OCI-LY1 (cell line): ENCODE results near the gene ROR2.
"Not testable (repeated sequence)": the region's sequence is repeated elsewhere in the genome, so short reads cannot be mapped to it uniquely, and the experiment has no call there.

Experiments
- H2AFZ ChIP-seq: fragments of 200-600 bp; sonication (generic), shearing (Covaris generic); 2 replicates; pipeline ENCODE4 v1.6.0; 2014; ENCODE audit warnings: antibody characterized with exemption, mild to moderate bottlenecking, low read length
- H3F3A ChIP-seq: fragments of 200-600 bp; sonication (generic), shearing (Covaris generic); 2 replicates; pipeline ENCODE4 v1.6.0; 2014; ENCODE audit warnings: mild to moderate bottlenecking, antibody characterized with exemption, low read length, moderate library complexity; ENCODE audit not compliant: insufficient read depth
- H3K27ac ChIP-seq: fragments of 200-600 bp; sonication (generic); 2 replicates; pipeline ENCODE4 v1.5.1; 2014; ENCODE audit warnings: low read length, mixed run types, mild to moderate bottlenecking, low read depth; ENCODE audit not compliant: poor library complexity, severe bottlenecking
- H3K27me3 ChIP-seq: fragments of 200-600 bp; sonication (generic); 2 replicates; pipeline ENCODE4 v1.6.0; 2014; ENCODE audit warnings: antibody characterized with exemption, mild to moderate bottlenecking, low read length, moderate library complexity; ENCODE audit not compliant: insufficient read depth
- H3K36me3 ChIP-seq: fragments of 200-600 bp; sonication (generic); 2 replicates; pipeline ENCODE4 v1.6.1; 2014; ENCODE audit warnings: mild to moderate bottlenecking, antibody characterized with exemption, low read length, moderate library complexity, mixed read lengths; ENCODE audit not compliant: insufficient read depth
- H3K4me1 ChIP-seq: fragments of 200-600 bp; sonication (generic); 2 replicates; pipeline ENCODE4 v1.5.1; 2014; ENCODE audit warnings: mild to moderate bottlenecking, low read length, moderate library complexity; ENCODE audit not compliant: insufficient read depth, severe bottlenecking
- H3K4me2 ChIP-seq: fragments of 200-600 bp; sonication (generic), shearing (Covaris generic); 2 replicates; pipeline ENCODE4 v1.6.1; 2014; ENCODE audit warnings: low read length
- H3K4me3 ChIP-seq: fragments of 200-600 bp; sonication (generic); 2 replicates; pipeline ENCODE4 v1.5.1; 2014; ENCODE audit warnings: low read length, low read depth, mild to moderate bottlenecking, mixed read lengths; ENCODE audit not compliant: poor library complexity, severe bottlenecking
- H3K79me2 ChIP-seq: fragments of 200-600 bp; shearing (Covaris generic); 2 replicates; pipeline ENCODE4 v1.6.1; 2016; ENCODE audit warnings: mixed run types, low read length, mixed read lengths; ENCODE audit not compliant: insufficient read depth
- H3K9ac ChIP-seq: fragments of 200-600 bp; sonication (generic), shearing (Covaris generic); 2 replicates; pipeline ENCODE4 v1.6.1; 2014; ENCODE audit warnings: mild to moderate bottlenecking, low read length, mixed read lengths
- H3K9me2 ChIP-seq: fragments of 200-600 bp; sonication (generic), shearing (Covaris generic); 2 replicates; pipeline ENCODE4 v1.6.1; 2014; ENCODE audit warnings: low read depth, mild to moderate bottlenecking, low read length, mixed read lengths
- H3K9me3 ChIP-seq: fragments of 200-600 bp; shearing (Covaris generic); 2 replicates; pipeline ENCODE4 v1.6.1; 2014; ENCODE audit warnings: low read length, mixed read lengths
- H4K20me1 ChIP-seq: fragments of 200-600 bp; sonication (generic), shearing (Covaris generic); 2 replicates; pipeline ENCODE4 v1.6.0; 2016; ENCODE audit warnings: mild to moderate bottlenecking, low read length; ENCODE audit not compliant: insufficient read depth
- CTCF ChIP-seq: fragments of 200-600 bp; sonication (generic), shearing (Covaris generic); IDR thresholded peaks from 2 replicates; pipeline ENCODE4 v1.5.1; 2017; ENCODE audit warnings: mild to moderate bottlenecking, antibody characterized with exemption, low read length, moderate library complexity, mixed read lengths
- EZH2 ChIP-seq: fragments of 200-600 bp; sonication (generic), shearing (Covaris generic); IDR thresholded peaks from 2 replicates; pipeline ENCODE4 v1.8.0; 2017; ENCODE audit warnings: borderline replicate concordance, mixed run types, mild to moderate bottlenecking, antibody characterized with exemption, low read length, moderate library complexity, mixed read lengths

Gene ROR2

GRCh38 chr9:91911657-91912056 lies 38.4 kb downstream of the ROR2 start:
- no peaks in the 10 kb centered on the region for H3K9me3 ChIP-seq
- H3K79me2 ChIP-seq = no peaks in the 10 kb centered on the region
- H3K36me3 ChIP-seq = no peaks in the 10 kb centered on the region
- H3K27ac ChIP-seq = no peak overlapping the region
- H3F3A ChIP-seq = no peaks in the 10 kb centered on the region
- H3K9ac ChIP-seq = no peak overlapping the region
- TF ChIP-seq EZH2 (no peak), CTCF (no peak)
- no peak overlapping the region for H2AFZ ChIP-seq
- H3K9me2 ChIP-seq = no peaks in the 10 kb centered on the region
- no peak overlapping the region for H3K4me3 ChIP-seq
- no peaks in the 10 kb centered on the region for H4K20me1 ChIP-seq
- no peaks in the 10 kb centered on the region for H3K27me3 ChIP-seq
- H3K4me1 ChIP-seq = no peaks in the 10 kb centered on the region
- H3K4me2 ChIP-seq = no peak overlapping the region

DNA sequence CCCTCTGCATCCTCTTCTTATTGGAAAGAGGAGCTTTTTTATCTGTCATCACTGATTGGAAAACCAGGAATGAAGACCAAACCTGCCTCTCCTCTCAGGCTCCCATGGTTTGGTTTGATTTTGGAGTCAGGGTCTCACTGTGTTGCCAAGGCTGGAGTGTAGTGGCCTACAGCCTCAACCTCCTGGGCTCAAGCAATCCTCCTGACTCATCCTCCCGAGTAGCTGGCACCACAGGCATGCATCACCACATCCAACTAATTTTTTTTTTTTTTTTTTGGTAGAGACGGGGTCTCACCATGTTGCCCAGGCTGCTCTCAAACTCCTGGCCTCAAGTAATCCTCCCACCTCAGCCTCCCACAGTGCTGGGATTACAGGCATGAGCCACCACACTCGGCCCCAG lies 40.8 kb downstream of the ROR2 start:
- not testable (repeated sequence) for H3K9me2 ChIP-seq, H2AFZ ChIP-seq, H3K9me3 ChIP-seq, H3K27ac ChIP-seq, H3K9ac ChIP-seq, H3K4me3 ChIP-seq, H3F3A ChIP-seq, H3K4me1 ChIP-seq, H4K20me1 ChIP-seq, H3K4me2 ChIP-seq, H3K36me3 ChIP-seq, H3K27me3 ChIP-seq, H3K79me2 ChIP-seq

- H3K4me2 ChIP-seq = no peak overlapping the region
- no peaks in the 10 kb centered on the region for H3K79me2 ChIP-seq
Measured at GRCh38 chr9:91908746-91909145, 41.3 kb downstream of the ROR2 start.

More at GRCh38 chr9:91908746-91909145, 41.3 kb downstream of the ROR2 start:
- Histone ChIP-seq H3K4me1 (no peaks in the 10 kb centered on the region), H3K27me3 (0 out of 2 replicates have a peak, but pooled peaks cover 6% of the 10 kb centered on the region), H4K20me1 (no peaks in the 10 kb centered on the region), H2AFZ (no peak overlapping the region), H3K9me3 (no peaks in the 10 kb centered on the region), H3K36me3 (no peaks in the 10 kb centered on the region), H3K4me3 (no peak overlapping the region), H3K9me2 (no peaks in the 10 kb centered on the region), H3K27ac (no peak overlapping the region), H3K9ac (no peak overlapping the region), H3F3A (no peaks in the 10 kb centered on the region)
- TF ChIP-seq CTCF = no peak
- TF ChIP-seq EZH2 = no peak
